ENCODE results near the gene CRYL1.

- TF ChIP-seq CTCF (conservative IDR thresholded peaks at IDR 0.05; ENCODE audit: low read depth, low read length) (no peak), EZH2 (IDR thresholded peaks at IDR 0.05; ENCODE audit: borderline replicate concordance, low read depth, low read length, poor library complexity, severe bottlenecking) (no peak)
Observed at GRCh38 chr13:20378721-20379120, 146.9 kb downstream of the CRYL1 start.

Measured in A673 (cell line).